HG03103 (cell line): Measurements from ENCODE around the gene PPP2R5E.

Experiments used
- ATAC-seq: cut with Tn5 transposase; IDR thresholded peaks from one replicate; pipeline ENCODE4 v1.9.1; 2021; ENCODE audit warnings: low read depth; ENCODE audit not compliant: unreplicated experiment

The PPP2R5E gene

GRCh38 chr14:63436286-63437098 lies 106.7 kb downstream of the PPP2R5E start:
- no peak for ATAC-seq

GRCh38 chr14:63435838-63436237 lies 107.3 kb downstream of the PPP2R5E start:
- no peak for ATAC-seq

- no peak for ATAC-seq
Measured at GRCh38 chr14:63435204-63435603, 108.0 kb downstream of the PPP2R5E start.

GRCh38 chr14:63432888-63433552 lies 110.2 kb downstream of the PPP2R5E start:
- ATAC-seq: no peak

GRCh38 chr14:63432228-63432627 lies 110.9 kb downstream of the PPP2R5E start:
- ATAC-seq: no peak

- ATAC-seq: no peak
Measured at GRCh38 chr14:63431466-63431865, 111.7 kb downstream of the PPP2R5E start.

- ATAC-seq: no peak
Measured at GRCh38 chr14:63428486-63428885, 114.7 kb downstream of the PPP2R5E start.

- ATAC-seq: no peak
Measured at GRCh38 chr14:63426838-63427352, 116.3 kb downstream of the PPP2R5E start.

GRCh38 chr14:63423889-63424288 lies 119.3 kb downstream of the PPP2R5E start:
- ATAC-seq: no peak

- ATAC-seq: no peak
Measured at GRCh38 chr14:63423381-63423780, 119.8 kb downstream of the PPP2R5E start.

GRCh38 chr14:63421919-63422318 lies 121.3 kb downstream of the PPP2R5E start:
- ATAC-seq: no peak

- ATAC-seq: no peak
Measured at GRCh38 chr14:63421226-63421625, 122.0 kb downstream of the PPP2R5E start.

GRCh38 chr14:63418020-63418419 lies 125.2 kb downstream of the PPP2R5E start:
- no peak for ATAC-seq

- ATAC-seq: no peak
Measured at GRCh38 chr14:63413009-63413408, 130.2 kb downstream of the PPP2R5E start.

GRCh38 chr14:63406333-63406732 lies 136.8 kb downstream of the PPP2R5E start:
- ATAC-seq: no peak

GRCh38 chr14:63405715-63406114 lies 137.5 kb downstream of the PPP2R5E start:
- ATAC-seq: no peak

GRCh38 chr14:63404906-63405305 lies 138.3 kb downstream of the PPP2R5E start:
- no peak for ATAC-seq

- ATAC-seq: no peak
Measured at GRCh38 chr14:63401646-63402045, 141.5 kb downstream of the PPP2R5E start.

- ATAC-seq: no peak
Measured at GRCh38 chr14:63398952-63399351, 144.2 kb downstream of the PPP2R5E start.

- ATAC-seq: no peak
Measured at GRCh38 chr14:63394841-63395240, 148.3 kb downstream of the PPP2R5E start.

GRCh38 chr14:63394432-63394831 lies 148.7 kb downstream of the PPP2R5E start:
- ATAC-seq: no peak

GRCh38 chr14:63393012-63393411 lies 150.2 kb downstream of the PPP2R5E start:
- ATAC-seq: no peak
